WTC11 (cell line): ENCODE data around the gene RILP. TPM values are rescaled to one million over a fixed set of nuclear protein-coding genes. Genes with fewer than 3 reads are reported as not detected.

Experiments
- CREB1 ChIP-seq: sonication (generic); formaldehyde crosslinking; IDR thresholded peaks from 2 replicates; pipeline ENCODE4 v1.8.0; 2023; ENCODE audit warnings: mild to moderate bottlenecking, missing genetic modification reagents
- ESRRA ChIP-seq: sonication (generic); formaldehyde crosslinking; IDR thresholded peaks from 2 replicates; pipeline ENCODE4 v1.8.1; 2022; ENCODE audit warnings: mild to moderate bottlenecking, missing genetic modification reagents, borderline replicate concordance
- ETV6 ChIP-seq: sonication (generic); formaldehyde crosslinking; IDR thresholded peaks from 2 replicates; pipeline ENCODE4 v1.8.1; 2022; ENCODE audit warnings: mild to moderate bottlenecking, missing genetic modification reagents
- GABPB1 ChIP-seq: sonication (generic); formaldehyde crosslinking; IDR thresholded peaks from 2 replicates; pipeline ENCODE4 v1.8.1; 2023; ENCODE audit warnings: mild to moderate bottlenecking, missing genetic modification reagents
- KAT7 ChIP-seq: sonication (generic); formaldehyde crosslinking; IDR thresholded peaks from 2 replicates; pipeline ENCODE4 v1.8.1; 2023; ENCODE audit warnings: missing genetic modification reagents, mild to moderate bottlenecking, borderline replicate concordance
- MYBL2 ChIP-seq: sonication (generic); formaldehyde crosslinking; IDR thresholded peaks from 2 replicates; pipeline ENCODE4 v1.8.1; 2023; ENCODE audit warnings: mild to moderate bottlenecking, moderate library complexity, missing genetic modification reagents
- NFYB ChIP-seq: sonication (generic); formaldehyde crosslinking; conservative IDR thresholded peaks from 2 replicates; pipeline ENCODE4 v1.8.0; 2022; ENCODE audit warnings: low read depth, missing genetic modification reagents
- NR2C2 ChIP-seq: sonication (generic); formaldehyde crosslinking; IDR thresholded peaks from 2 replicates; pipeline ENCODE4 v1.8.0; 2022; ENCODE audit warnings: mild to moderate bottlenecking, missing genetic modification reagents
- SMAD4 ChIP-seq: sonication (generic); formaldehyde crosslinking; IDR thresholded peaks from 2 replicates; pipeline ENCODE4 v1.8.0; 2022; ENCODE audit warnings: mild to moderate bottlenecking, missing genetic modification reagents
- TEAD1 ChIP-seq: sonication (generic); formaldehyde crosslinking; IDR thresholded peaks from 2 replicates; pipeline ENCODE4 v1.8.0; 2022; ENCODE audit warnings: mild to moderate bottlenecking, missing genetic modification reagents
- ZBTB21 ChIP-seq: sonication (generic); formaldehyde crosslinking; IDR thresholded peaks from 2 replicates; pipeline ENCODE4 v1.8.1; 2023; ENCODE audit warnings: mild to moderate bottlenecking, missing genetic modification reagents, borderline replicate concordance
- ZNF219 ChIP-seq: sonication (generic); formaldehyde crosslinking; IDR thresholded peaks from 2 replicates; pipeline ENCODE4 v1.8.0; 2023; ENCODE audit warnings: missing genetic modification reagents, mild to moderate bottlenecking, borderline replicate concordance
- ZNF317 ChIP-seq: sonication (generic); formaldehyde crosslinking; IDR thresholded peaks from 2 replicates; pipeline ENCODE4 v1.8.1; 2023; ENCODE audit warnings: low read depth, mild to moderate bottlenecking, moderate library complexity, missing genetic modification reagents, borderline replicate concordance
- ZNF396 ChIP-seq: fragments of 250-450 bp; sonication (Bioruptor Pico); IDR thresholded peaks from 2 replicates; pipeline ENCODE4 v1.8.0; 2021; ENCODE audit warnings: mild to moderate bottlenecking, moderate library complexity, borderline replicate concordance
- total RNA-seq: library from RNA; stranded (reverse); gene quantifications from 3 replicates; pipeline ENCODE4 v1.2.3, GENCODE V29; 2021
- TF ChIP-seq, protein P1 (sequence below): sonication (generic); formaldehyde crosslinking; IDR thresholded peaks from 2 replicates; pipeline ENCODE4 v1.8.1; 2022; ENCODE audit warnings: missing genetic modification reagents, borderline replicate concordance
- TF ChIP-seq, protein P2 (sequence below): fragments of 250-450 bp; sonication (Bioruptor Pico); IDR thresholded peaks from 2 replicates; pipeline ENCODE4 v2.1.2; 2022; ENCODE audit warnings: mild to moderate bottlenecking, moderate library complexity
- TF ChIP-seq, protein P3 (sequence below): sonication (generic); formaldehyde crosslinking; IDR thresholded peaks from 2 replicates; pipeline ENCODE4 v1.8.1; 2022; ENCODE audit warnings: low read depth, missing genetic modification reagents, borderline replicate concordance
- TF ChIP-seq, protein P4 (sequence below): fragments of 200-600 bp; IDR thresholded peaks from 2 replicates; pipeline ENCODE4 v1.8.0; 2022; ENCODE audit warnings: antibody characterized with exemption
- TF ChIP-seq, protein P5 (sequence below): sonication (generic); formaldehyde crosslinking; IDR thresholded peaks from 2 replicates; pipeline ENCODE4 v1.8.0; 2023; ENCODE audit warnings: missing genetic modification reagents
- TF ChIP-seq, protein P6 (sequence below): fragments of 250-450 bp; sonication (Bioruptor Pico); IDR thresholded peaks from 2 replicates; pipeline ENCODE4 v1.9.0; 2021; ENCODE audit warnings: moderate library complexity, mild to moderate bottlenecking, inconsistent platforms, borderline replicate concordance
- TF ChIP-seq, protein P7 (sequence below): sonication (generic); formaldehyde crosslinking; IDR thresholded peaks from 2 replicates; pipeline ENCODE4 v1.8.1; 2022; ENCODE audit warnings: mild to moderate bottlenecking, missing genetic modification reagents, moderate library complexity, borderline replicate concordance
- TF ChIP-seq, protein P8 (sequence below): fragments of 250-450 bp; sonication (Bioruptor Pico); IDR thresholded peaks from 2 replicates; pipeline ENCODE4 v1.8.0; 2021; ENCODE audit warnings: mild to moderate bottlenecking
- TF ChIP-seq, protein P9 (sequence below): sonication (generic); formaldehyde crosslinking; IDR thresholded peaks from 2 replicates; pipeline ENCODE4 v1.8.1; 2023; ENCODE audit warnings: mild to moderate bottlenecking, missing genetic modification reagents, borderline replicate concordance

Gene RILP
- total RNA-seq, 1 experiment from 2014 or later: 11.7 TPM

DNA sequence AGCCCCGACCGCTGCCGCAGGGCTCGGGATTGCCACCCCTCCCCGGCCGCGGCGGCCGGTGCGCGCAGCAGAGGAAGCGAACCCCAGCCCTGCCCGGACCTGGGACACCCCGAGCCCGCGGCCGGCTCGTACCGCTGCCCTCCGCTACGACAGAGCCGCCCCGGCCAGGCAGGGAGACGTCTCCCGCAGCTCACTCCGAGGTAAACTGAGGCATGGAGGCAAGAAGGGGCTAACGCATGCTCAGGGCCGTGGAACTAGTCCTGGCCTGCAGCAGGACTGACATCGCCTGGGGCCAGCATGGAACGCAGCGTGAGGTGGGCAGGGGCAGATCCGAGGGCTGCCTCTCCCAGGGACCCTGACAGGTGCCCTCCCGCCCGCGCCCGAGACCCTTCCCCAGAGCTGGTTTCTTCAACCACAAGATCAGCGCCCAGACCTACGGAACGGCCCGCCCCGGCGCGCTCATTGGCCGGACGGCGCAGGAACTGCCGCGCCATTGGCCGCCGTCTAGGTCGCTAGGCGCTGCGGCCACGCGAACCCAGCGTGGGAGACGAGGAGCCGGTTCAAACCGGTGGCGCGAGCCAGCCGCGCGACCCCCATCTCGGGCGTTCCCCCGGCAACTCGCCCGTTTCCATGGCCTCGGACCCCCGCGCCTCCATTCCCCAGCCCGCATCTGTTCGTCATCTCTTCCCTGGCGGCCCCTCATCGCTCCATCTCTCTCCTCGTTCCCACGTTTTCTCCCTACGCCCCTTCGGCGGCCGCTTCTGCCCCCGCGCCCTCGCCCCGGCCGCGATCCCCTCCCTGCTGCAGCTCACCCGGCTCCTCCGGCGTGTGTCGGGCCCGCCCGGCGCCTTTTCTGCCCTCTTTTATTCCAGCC, 21.4 kb downstream of the RILP start, which contains the start of gene SLC43A2 (continued):
- TF ChIP-seq, protein P1, sequence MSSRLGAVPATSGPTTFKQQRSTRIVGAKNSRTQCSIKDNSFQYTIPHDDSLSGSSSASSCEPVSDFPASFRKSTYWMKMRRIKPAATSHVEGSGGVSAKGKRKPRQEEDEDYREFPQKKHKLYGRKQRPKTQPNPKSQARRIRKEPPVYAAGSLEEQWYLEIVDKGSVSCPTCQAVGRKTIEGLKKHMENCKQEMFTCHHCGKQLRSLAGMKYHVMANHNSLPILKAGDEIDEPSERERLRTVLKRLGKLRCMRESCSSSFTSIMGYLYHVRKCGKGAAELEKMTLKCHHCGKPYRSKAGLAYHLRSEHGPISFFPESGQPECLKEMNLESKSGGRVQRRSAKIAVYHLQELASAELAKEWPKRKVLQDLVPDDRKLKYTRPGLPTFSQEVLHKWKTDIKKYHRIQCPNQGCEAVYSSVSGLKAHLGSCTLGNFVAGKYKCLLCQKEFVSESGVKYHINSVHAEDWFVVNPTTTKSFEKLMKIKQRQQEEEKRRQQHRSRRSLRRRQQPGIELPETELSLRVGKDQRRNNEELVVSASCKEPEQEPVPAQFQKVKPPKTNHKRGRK: no peak
- TF ChIP-seq TEAD1 (CRISPR knock-in tag): no peak
- no peak for TF ChIP-seq ZNF396 (CRISPR knock-in tag)
- TF ChIP-seq, protein P2, sequence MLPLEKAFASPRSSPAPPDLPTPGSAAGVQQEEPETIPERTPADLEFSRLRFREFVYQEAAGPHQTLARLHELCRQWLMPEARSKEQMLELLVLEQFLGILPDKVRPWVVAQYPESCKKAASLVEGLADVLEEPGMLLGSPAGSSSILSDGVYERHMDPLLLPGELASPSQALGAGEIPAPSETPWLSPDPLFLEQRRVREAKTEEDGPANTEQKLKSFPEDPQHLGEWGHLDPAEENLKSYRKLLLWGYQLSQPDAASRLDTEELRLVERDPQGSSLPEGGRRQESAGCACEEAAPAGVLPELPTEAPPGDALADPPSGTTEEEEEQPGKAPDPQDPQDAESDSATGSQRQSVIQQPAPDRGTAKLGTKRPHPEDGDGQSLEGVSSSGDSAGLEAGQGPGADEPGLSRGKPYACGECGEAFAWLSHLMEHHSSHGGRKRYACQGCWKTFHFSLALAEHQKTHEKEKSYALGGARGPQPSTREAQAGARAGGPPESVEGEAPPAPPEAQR (CRISPR knock-in tag): no peak
- no peak for TF ChIP-seq ZBTB21 (CRISPR knock-in tag)
- TF ChIP-seq, protein P3, sequence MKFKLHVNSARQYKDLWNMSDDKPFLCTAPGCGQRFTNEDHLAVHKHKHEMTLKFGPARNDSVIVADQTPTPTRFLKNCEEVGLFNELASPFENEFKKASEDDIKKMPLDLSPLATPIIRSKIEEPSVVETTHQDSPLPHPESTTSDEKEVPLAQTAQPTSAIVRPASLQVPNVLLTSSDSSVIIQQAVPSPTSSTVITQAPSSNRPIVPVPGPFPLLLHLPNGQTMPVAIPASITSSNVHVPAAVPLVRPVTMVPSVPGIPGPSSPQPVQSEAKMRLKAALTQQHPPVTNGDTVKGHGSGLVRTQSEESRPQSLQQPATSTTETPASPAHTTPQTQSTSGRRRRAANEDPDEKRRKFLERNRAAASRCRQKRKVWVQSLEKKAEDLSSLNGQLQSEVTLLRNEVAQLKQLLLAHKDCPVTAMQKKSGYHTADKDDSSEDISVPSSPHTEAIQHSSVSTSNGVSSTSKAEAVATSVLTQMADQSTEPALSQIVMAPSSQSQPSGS (CRISPR knock-in tag): no peak
- TF ChIP-seq, protein P4, sequence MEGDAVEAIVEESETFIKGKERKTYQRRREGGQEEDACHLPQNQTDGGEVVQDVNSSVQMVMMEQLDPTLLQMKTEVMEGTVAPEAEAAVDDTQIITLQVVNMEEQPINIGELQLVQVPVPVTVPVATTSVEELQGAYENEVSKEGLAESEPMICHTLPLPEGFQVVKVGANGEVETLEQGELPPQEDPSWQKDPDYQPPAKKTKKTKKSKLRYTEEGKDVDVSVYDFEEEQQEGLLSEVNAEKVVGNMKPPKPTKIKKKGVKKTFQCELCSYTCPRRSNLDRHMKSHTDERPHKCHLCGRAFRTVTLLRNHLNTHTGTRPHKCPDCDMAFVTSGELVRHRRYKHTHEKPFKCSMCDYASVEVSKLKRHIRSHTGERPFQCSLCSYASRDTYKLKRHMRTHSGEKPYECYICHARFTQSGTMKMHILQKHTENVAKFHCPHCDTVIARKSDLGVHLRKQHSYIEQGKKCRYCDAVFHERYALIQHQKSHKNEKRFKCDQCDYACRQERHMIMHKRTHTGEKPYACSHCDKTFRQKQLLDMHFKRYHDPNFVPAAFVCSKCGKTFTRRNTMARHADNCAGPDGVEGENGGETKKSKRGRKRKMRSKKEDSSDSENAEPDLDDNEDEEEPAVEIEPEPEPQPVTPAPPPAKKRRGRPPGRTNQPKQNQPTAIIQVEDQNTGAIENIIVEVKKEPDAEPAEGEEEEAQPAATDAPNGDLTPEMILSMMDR: no peak
- TF ChIP-seq, protein P5, sequence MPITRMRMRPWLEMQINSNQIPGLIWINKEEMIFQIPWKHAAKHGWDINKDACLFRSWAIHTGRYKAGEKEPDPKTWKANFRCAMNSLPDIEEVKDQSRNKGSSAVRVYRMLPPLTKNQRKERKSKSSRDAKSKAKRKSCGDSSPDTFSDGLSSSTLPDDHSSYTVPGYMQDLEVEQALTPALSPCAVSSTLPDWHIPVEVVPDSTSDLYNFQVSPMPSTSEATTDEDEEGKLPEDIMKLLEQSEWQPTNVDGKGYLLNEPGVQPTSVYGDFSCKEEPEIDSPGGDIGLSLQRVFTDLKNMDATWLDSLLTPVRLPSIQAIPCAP (CRISPR knock-in tag): no peak
- peak; percentile 73 for TF ChIP-seq MYBL2 (CRISPR knock-in tag)
- TF ChIP-seq ETV6 (CRISPR knock-in tag): peak; percentile 30; the same call in 1 of the 2 replicates
- peak; percentile 96 for TF ChIP-seq NFYB (CRISPR knock-in tag)
- TF ChIP-seq ZNF317 (CRISPR knock-in tag): no peak
- TF ChIP-seq, protein P6, sequence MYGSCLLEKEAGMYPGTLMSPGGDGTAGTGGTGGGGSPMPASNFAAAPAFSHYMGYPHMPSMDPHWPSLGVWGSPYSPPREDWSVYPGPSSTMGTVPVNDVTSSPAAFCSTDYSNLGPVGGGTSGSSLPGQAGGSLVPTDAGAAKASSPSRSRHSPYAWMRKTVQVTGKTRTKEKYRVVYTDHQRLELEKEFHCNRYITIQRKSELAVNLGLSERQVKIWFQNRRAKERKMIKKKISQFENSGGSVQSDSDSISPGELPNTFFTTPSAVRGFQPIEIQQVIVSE (CRISPR knock-in tag): no peak
- 0 out of 2 replicates have a peak, but pooled peaks have one; percentile 73 for TF ChIP-seq KAT7 (CRISPR knock-in tag)
- TF ChIP-seq, protein P7, sequence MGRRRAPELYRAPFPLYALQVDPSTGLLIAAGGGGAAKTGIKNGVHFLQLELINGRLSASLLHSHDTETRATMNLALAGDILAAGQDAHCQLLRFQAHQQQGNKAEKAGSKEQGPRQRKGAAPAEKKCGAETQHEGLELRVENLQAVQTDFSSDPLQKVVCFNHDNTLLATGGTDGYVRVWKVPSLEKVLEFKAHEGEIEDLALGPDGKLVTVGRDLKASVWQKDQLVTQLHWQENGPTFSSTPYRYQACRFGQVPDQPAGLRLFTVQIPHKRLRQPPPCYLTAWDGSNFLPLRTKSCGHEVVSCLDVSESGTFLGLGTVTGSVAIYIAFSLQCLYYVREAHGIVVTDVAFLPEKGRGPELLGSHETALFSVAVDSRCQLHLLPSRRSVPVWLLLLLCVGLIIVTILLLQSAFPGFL (CRISPR knock-in tag): no peak
- TF ChIP-seq ZNF219 (CRISPR knock-in tag): no peak
- TF ChIP-seq, protein P8, sequence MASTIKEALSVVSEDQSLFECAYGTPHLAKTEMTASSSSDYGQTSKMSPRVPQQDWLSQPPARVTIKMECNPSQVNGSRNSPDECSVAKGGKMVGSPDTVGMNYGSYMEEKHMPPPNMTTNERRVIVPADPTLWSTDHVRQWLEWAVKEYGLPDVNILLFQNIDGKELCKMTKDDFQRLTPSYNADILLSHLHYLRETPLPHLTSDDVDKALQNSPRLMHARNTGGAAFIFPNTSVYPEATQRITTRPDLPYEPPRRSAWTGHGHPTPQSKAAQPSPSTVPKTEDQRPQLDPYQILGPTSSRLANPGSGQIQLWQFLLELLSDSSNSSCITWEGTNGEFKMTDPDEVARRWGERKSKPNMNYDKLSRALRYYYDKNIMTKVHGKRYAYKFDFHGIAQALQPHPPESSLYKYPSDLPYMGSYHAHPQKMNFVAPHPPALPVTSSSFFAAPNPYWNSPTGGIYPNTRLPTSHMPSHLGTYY: no peak
- 0 out of 2 replicates have a peak, but pooled peaks have one; percentile 34 for TF ChIP-seq ESRRA (CRISPR knock-in tag)
- TF ChIP-seq CREB1: no peak
- TF ChIP-seq GABPB1 (CRISPR knock-in tag): peak; percentile 15; the same call in 1 of the 2 replicates
- TF ChIP-seq, protein P9, sequence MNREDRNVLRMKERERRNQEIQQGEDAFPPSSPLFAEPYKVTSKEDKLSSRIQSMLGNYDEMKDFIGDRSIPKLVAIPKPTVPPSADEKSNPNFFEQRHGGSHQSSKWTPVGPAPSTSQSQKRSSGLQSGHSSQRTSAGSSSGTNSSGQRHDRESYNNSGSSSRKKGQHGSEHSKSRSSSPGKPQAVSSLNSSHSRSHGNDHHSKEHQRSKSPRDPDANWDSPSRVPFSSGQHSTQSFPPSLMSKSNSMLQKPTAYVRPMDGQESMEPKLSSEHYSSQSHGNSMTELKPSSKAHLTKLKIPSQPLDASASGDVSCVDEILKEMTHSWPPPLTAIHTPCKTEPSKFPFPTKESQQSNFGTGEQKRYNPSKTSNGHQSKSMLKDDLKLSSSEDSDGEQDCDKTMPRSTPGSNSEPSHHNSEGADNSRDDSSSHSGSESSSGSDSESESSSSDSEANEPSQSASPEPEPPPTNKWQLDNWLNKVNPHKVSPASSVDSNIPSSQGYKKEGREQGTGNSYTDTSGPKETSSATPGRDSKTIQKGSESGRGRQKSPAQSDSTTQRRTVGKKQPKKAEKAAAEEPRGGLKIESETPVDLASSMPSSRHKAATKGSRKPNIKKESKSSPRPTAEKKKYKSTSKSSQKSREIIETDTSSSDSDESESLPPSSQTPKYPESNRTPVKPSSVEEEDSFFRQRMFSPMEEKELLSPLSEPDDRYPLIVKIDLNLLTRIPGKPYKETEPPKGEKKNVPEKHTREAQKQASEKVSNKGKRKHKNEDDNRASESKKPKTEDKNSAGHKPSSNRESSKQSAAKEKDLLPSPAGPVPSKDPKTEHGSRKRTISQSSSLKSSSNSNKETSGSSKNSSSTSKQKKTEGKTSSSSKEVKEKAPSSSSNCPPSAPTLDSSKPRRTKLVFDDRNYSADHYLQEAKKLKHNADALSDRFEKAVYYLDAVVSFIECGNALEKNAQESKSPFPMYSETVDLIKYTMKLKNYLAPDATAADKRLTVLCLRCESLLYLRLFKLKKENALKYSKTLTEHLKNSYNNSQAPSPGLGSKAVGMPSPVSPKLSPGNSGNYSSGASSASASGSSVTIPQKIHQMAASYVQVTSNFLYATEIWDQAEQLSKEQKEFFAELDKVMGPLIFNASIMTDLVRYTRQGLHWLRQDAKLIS: no peak
- no peak for TF ChIP-seq NR2C2
- no peak for TF ChIP-seq SMAD4
